Hypothalamus (tissue), 51 donors: ENCODE measurements around the gene AGTPBP1.
"Not testable (repeated sequence)": the region's sequence is repeated elsewhere in the genome, so short reads cannot be mapped to it uniquely, and the experiment has no call there.

ENCODE experiments used
- DNase-seq, 51 donors: peaks; one replicate each; lab custom pipeline; 2025; lab: John Stamatoyannopoulos, UW

The AGTPBP1 gene

DNA sequence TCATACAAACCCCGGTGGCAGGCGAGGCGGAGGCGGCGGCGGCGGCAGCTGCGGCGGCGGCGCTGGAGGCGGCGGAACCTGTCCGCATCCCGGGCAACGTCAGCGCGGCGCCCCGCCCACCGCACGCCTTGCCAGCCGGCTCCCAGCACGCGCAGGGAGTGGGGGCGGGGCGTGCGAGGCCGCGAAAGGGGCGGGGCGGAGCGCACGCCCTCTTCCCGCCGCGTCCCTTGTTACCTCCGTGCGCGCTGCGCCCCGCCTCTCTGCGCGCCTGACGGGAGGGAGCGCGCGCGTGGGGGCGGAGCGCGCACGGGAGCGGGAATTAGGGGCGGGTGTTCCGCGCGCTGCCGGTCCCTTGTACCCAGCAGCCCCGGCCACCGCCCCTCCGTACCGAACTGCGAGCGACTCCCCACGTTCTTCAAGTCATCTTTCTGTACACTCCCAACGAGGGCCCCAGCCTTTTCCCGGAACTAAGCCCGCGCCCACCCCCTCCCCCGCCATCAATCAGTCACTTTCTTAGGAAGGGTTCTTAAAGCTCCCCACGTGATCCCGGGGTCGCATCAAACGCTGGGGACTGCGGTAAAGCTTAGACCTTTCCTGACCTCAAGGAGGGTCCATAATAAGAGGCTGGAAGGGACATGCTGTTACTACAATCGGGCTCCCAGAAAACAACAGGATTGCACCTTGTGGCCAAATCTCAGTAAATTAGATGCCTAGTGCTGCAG is at the start of gene AGTPBP1:
Gene AGTPBP1 (minus strand): TSS at position 80 of the 722 bp plus-strand sequence. CDS start 29,421 bp downstream, outside the sequence.
- DNase-seq: peak in 50 of 51 donors; percentile 45 to 97 (median 86)

DNA sequence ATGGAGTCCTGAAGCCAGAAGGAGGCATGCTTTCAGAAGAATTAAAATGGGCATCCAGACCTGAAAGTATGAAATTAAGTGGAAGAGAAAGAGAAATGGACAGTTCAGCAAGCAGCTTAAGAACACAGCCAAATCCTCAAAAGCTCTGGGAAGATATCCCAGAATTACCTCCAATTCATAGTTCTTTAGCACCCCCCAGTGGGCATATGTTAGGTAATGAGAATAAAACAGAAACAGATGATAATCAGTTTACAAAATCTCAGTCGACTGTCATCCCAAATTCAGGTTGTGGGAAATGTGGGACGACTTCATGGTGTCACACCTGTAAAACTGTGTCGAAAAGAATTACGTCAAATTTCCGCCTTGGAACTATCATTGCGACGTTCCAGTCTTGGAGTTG is 44.4 kb upstream of the AGTPBP1 start:
- peak in 2 of 51 donors; percentile 8 to 32 for DNase-seq

GRCh38 chr9:85773844-85774243 is 32.1 kb upstream of the AGTPBP1 start:
- DNase-seq: not testable (repeated sequence)

- DNase-seq: not testable (repeated sequence)
These were observed 20.0 kb upstream of the AGTPBP1 start for GRCh38 chr9:85761802-85762201.

- not testable (repeated sequence) for DNase-seq
These were observed 16.0 kb upstream of the AGTPBP1 start for GRCh38 chr9:85757716-85758115.

GRCh38 chr9:85756216-85756615 is 14.5 kb upstream of the AGTPBP1 start:
- DNase-seq: not testable (repeated sequence)

GRCh38 chr9:85746309-85746708 is 4.6 kb upstream of the AGTPBP1 start:
- no peak for DNase-seq

- no peak for DNase-seq
These were observed 3.4 kb upstream of the AGTPBP1 start for GRCh38 chr9:85745203-85745602.

GRCh38 chr9:85744480-85744879 is 2.7 kb upstream of the AGTPBP1 start:
- DNase-seq: no peak

- no peak for DNase-seq
These were observed 1.7 kb upstream of the AGTPBP1 start for GRCh38 chr9:85743275-85744128.

GRCh38 chr9:85742597-85742936 is 813 bp upstream of the AGTPBP1 start:
- DNase-seq: no peak

DNA sequence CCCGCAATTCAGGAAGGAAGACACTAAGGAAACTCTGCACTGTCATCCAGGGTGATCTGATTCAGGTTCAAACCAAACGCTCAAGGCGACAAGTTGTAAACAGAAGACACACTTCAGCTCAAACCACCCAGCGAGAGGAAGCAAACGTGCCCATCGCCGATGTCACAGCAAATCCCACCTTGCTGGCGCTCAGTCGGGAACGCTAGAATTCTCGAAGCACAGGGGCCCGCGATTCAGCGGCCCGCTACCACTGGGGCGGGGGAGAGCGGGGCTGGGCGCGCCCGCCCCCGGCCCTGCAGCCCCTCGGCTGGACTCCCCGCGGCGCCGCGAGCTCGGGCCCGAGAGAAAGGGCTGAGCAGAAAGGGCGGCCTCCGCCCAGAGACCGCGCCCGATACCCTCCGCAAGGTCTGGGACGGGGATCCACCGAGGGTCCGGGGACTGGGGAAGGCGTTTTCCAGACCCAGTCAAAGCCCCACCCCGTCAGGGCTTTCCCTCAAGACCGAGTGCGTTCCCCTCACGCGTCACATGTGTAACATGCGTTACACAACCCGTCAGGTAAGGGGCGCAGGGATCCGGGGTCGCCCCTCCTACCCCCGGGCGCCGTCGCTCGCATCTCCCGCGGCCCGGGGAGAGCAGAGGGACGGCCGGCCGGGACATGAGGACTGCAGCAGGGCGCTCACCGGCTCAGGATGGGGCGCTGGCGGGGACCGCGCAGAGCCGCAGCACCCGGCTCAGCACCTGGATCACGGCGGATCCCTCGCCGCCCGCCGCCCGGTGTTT is 469 bp downstream of the AGTPBP1 start:
- peak in 36 of 51 donors; percentile 4 to 81 (median 43) for DNase-seq

GRCh38 chr9:85740787-85741094 is 1.0 kb downstream of the AGTPBP1 start:
- DNase-seq: peak in 1 of 51 donors; percentile 81

GRCh38 chr9:85738509-85738908 is 3.2 kb downstream of the AGTPBP1 start:
- DNase-seq: no peak

DNA sequence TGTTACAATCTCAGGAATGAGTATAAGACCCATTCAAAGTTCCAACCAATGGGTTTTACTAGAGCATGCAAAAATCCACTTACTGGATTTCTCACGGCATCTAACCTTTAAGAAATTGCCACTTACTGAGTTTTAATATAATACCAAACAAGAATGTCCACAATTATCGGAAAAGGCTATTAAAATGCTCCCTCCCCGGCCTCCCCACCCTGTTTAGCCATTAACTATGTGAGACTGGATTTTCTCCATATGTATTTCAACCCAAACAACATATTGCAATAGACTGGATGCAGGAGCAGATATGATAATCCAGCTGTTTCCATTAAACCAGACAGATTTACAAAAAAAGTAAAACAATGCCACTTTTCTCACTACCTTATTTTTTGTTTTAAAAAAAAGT is 4.1 kb downstream of the AGTPBP1 start:
- DNase-seq: no peak

DNA sequence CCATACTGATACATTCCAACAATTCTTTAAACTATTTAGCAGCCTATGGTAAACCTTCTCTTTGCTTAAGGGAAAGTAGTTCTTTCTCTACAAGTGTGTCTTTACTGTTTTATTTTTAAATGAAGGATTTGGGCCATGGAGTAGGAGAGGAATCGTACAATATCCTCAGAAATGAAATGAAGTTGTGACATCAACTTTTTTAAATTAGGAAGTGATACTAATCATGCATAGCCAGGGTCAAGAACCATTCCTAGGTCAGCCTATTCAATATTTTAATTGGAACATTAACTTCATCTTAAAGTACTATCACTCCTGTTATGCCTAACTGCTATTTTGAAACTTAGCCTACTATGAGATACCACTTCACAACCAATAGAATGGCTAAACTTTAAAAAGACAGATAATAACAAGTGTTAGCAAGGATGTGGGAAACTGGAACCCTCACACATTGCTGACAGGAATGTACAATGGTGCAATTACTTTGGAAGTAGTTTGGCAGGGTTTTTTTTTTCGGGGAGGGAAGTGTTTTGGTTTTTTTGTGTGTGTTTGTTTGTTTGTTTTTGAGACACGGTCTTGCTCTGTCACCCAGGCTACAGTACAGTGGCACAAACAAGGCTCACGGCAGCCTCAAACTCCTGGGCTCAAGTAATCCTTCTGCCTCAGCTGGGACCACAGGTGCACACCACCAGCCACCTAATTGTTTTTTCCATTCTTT is 10.7 kb downstream of the AGTPBP1 start:
- DNase-seq: no peak

GRCh38 chr9:85729882-85730281 is 11.9 kb downstream of the AGTPBP1 start:
- no peak for DNase-seq

DNA sequence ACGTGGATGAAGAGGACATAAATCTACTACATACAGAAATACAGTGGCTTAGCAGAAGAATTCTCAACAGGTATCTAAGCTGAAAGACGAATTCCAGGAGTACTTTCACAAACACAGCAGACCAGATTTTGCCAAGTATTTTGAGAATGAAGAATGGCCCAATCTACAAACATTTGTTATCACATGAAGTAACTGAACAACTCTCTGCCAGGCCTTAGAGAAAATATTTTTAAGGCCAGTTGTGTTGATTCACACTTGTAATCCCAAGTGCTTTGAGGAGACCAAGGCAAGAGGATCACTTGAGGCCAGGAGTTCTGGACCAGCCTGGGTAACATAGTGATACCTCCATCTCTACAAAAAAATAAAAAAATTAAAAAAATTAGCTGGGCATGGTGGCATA is 14.3 kb downstream of the AGTPBP1 start:
- DNase-seq: no peak

DNA sequence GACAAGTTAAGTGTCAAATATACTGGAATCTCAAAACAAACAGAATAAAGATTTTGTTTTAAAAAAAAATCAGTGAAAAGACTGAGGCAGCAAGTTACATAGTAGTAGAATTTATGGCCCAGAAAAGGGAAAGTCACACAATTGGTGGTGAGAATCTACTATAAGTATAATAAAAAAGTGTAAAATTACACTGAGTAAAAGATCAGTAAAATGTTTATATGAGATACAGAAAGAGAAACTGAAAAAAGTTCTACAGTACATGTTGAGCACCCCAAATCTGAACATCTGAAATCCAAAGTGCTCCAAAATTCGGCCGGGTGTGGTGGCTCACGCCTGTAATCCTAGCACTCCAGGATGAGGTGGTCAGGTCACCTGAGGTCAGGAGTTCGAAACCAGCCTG is 15.0 kb downstream of the AGTPBP1 start:
- no peak for DNase-seq

GRCh38 chr9:85723215-85723614 is 18.5 kb downstream of the AGTPBP1 start:
- peak in 17 of 51 donors; percentile 3 to 57 (median 18) for DNase-seq

DNA sequence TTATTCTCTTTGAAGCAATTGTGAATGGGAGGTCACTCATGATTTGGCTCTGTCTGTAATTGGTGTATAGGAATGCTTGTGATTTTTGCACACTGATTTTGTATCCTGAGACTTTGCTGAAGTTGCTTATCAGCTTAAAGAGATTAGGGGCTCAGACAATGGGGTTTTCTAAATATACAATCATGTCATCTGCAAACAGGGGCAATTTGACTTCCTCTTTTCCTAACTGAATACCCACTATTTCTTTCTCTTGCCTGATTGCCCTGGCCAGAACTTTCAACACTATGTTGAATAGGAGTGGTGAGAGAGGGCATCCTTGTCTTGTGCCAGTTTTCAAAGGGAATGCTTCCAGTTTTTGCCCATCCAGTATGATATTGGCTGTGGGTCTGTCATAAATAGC is 22.3 kb downstream of the AGTPBP1 start:
- DNase-seq: not testable (repeated sequence)
